ENCODE data around the gene LYRM1.
"Not testable (repeated sequence)": the region's sequence is repeated elsewhere in the genome, so short reads cannot be mapped to it uniquely, and the experiment has no call there.

The LYRM1 gene

DNA sequence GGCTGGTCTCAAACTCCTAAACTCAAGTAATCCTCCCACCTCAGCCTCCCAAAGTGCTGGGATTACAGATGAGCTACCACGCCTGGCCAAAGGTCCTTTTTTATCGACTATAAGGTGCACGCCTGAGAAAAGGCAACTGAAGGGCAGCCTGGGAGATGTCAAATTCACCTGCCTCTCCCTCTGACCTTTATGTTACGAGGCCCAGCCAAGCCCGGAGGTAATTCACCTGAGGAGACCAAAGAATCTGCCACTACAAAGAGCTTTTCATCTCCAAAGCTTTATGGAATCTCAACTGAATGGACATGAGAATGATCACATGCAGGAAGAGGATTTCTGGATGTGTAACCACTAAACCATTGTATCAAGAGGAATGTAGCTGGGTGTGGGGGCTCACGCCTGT lies 37.2 kb downstream of the LYRM1 start:
- no peak for DNase-seq (ENCODE audit: low read depth)

DNA sequence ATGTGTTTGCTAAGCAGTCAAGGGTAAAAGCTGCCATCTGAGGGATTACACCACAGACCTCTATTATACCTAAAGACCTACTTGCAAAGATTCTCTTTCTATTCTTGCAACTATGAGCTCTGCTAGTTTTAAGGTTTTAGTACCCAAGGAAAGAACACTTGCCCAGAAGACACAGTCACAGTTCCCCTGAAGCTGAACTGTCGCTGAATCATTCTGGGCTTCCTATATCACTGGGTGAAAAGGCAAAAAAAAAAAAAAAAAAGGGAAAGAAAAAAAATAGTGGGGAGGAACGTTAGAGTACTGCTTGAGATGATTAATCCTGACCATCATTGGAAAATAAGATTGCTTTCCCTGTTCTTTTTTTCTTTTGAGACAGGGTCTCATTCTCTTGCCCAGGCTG lies 37.9 kb downstream of the LYRM1 start:
- DNase-seq (ENCODE audit: low read depth): no peak

DNA sequence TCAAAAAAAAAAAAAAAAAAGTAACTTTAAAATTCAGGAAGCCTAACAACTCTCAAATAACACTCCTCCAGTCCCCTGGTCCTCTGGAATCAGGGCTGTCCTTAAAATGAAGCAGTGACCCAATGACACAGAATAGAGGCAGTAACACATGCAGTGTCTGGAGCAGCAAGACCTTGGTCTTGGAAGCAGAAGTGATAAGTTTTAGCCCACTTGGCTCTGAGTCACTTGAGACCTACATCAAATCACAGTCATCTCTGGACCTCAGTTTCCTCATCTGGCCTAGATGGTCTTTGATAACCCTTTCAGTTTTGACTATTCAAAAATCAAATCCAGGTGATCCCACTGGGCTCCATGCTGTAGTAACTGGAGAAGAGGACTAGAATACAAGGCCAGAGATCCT lies 39.0 kb downstream of the LYRM1 start:
- DNase-seq (ENCODE audit: low read depth): no peak

DNA sequence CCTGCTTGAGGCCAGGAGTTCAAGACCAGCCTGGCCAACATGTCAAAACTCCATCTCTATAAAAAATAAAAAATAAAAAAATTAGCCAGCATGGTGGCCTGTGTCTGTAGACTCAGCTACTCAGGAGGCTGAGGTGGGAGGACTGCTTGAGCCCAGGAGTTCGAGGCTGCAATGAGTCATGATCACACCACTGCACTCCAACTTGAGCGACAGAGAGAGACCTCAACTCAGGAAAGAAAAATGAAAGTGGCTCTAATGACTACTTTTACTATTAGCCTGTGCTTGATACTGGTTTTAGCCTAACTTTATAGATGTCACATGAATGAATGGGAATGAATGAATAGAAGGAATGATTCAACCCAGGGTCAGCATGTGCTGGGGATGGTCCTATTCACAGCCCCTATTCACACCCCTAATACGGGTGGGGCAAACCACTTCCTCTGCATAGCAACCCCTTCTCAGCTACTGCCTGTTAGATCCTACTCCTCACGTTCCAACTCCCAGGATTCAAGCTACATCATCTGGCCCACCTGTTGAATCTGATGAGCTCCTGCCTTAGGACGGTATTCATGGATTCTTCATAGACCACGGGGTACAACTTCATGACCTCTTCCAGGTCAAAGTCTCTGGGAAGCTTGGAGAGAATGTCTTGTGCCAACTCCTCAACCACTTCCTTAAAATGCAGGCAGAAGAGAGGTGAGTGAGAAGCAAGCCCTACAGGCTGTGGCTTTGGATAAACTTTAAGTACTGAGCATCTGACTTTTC lies 40.5 kb downstream of the LYRM1 start:
- DNase-seq (ENCODE audit: low read depth): no peak

DNA sequence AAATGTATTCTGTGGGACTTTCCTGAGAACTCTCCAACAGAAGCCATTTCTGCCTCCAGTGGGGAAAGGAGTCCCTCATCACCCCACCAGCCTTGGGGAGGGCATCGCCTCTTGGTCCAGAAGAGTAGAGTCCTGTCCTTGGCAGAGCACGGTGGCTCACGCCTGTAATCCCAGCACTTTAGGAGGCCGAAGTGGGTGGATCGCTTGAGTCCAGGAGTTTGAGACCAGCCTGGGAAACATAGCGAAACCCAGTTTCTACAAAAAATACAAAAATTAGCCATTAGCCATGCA lies 41.0 kb downstream of the LYRM1 start:
- no peak for DNase-seq (ENCODE audit: low read depth)

DNA sequence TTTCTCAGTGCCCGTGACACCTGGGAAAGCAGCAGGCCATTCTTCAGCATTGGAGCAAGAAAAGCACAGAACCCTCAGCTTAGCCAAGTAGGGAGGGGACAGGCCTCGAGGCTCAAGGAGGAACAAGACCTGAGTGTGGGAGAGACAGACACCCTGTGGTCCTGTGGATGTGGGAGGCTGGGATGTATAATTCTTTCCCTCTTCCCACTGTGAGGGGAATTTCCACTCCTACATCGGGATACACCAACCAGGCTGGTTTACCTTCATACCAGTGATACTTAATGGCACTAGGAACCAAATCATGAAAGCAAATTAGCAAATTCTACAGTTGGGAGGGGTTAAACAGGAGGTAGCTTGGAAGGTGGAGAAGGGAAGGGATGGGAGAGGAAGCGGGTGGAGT lies 41.7 kb downstream of the LYRM1 start:
- no peak for DNase-seq (ENCODE audit: low read depth)

DNA sequence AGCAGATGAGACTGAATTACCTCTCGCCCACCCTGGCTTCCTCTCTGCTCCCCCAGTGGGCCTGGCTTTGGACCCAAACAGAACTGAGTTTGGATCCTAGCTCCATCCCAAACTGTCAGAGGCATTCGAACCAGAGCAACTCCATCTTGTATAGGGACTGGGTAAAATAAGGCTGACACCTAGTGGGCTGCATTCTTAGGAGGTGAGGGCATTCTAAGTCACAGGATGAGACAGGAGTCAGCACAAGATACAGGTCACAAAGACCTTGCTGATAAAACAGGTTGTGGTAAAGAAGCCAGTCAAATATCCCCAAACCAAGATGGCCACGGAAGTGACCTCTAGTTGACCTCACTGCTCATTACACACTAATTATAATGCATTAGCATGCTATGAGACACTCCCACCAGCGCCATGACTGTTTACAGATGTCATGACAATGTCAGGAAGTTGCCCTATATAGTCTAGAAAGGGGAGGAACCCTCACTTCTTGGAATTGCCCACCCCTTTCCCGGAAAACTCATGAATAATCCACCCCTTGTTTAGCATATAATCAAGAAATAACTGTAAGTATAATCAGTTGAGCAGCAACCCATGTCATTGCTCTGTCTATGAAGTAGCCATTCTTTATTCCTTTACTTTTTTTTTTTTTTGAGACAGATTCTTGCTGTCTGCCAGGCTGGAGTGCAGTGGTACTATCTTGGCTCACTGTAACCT lies 44.4 kb downstream of the LYRM1 start:
- DNase-seq (ENCODE audit: low read depth): no peak

DNA sequence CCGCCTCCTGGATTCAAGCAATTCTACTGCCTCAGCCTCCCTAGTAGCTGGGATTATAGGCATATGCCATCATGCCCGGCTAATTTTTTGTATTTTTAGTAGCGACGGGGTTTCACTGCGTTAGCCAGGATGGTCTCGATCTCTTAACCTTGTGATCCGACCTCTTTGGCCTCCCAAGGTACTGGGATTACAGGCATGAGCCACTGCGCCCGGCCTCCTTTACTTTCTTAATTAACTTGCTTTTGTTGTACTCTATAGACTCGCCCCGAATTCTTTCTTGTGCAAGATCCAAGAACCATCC lies 45.0 kb downstream of the LYRM1 start:
- DNase-seq (ENCODE audit: low read depth): not testable (repeated sequence)

DNA sequence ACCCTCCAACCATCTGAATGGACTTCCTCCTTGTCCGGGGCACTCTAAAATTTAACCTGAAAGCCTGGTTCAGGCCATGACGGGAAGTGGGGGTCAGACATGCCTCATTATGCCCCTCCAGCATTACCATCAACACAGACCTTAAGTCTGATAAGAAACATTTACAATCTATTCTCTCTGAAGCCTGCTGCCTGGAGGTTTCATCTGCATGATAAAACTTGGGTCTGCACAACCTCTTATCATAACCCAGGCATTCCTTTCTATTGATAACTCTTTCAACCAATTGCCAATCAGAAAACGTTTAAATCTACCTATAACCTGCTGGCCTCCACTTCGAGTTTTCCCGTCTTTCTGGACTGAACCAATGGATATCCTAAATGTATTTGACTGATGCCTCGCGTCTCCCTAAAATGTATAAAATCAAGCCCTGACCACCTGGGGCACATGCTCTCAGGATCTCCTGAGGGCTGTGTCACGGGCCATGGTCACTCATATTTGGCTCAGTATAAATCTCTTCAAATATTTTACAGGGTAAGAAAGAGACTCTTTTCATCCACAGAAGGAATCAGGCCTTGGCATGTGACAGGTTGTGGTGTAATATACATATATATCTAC lies 45.6 kb downstream of the LYRM1 start:
- DNase-seq (ENCODE audit: low read depth): no peak

DNA sequence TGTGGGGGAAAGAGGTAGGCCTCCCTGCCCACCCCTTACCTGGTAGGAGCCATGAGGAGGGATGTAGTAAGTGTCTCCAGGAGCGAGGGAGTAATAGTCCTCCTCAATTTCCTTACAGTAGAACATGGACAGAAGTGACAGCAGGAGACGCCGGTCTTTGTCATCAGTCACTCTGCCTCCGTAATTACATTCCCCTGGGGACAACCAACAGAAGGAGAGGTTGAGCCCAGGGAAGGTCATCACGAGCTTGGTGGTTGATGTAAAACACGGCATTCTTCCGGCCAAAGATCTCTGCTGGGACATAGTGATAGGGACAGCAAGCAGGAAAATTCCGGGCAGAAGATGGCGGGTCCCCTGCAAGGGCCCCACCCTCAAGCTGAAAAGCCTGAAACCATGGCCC lies 47.9 kb downstream of the LYRM1 start:
- DNase-seq (ENCODE audit: low read depth): no peak

DNA sequence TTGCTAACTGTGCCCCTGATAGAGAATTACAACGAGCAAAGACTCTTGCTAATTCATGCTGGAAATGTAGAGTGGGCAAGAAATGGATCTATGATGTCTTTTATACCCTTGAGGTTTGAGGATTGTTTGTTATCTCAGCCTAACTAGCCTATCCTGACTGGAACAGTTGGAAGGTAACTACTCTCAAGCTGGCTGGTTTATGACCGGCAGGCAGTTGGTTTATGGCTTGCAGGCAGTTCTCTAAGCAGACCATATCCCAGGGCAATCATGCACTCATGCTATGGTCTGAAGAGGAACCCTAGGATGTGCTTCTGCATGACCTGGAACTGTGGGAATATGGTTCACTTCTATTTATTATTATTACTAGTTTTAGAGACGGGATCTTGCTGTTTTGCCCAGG lies 49.1 kb downstream of the LYRM1 start:
- DNase-seq (ENCODE audit: low read depth): no peak

DNA sequence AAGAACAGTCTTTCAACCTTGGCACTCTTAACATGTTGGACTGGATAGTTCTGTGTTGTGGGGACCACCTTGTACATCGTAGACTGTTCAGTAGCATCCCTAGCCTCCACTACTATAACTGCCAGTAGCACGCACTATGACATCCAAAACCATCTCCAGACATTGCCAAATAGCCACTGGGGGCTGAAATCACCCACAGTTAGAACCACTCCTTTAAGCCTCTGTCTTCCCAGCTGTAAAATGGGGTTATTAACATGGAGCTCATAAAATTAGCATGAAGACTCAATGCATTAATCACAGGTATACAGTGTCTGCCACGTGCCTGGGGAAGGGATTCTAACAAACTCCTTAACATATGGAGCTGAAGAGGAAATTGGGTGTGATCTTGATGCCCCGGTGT lies 49.7 kb downstream of the LYRM1 start:
- no peak for DNase-seq (ENCODE audit: low read depth)

DNA sequence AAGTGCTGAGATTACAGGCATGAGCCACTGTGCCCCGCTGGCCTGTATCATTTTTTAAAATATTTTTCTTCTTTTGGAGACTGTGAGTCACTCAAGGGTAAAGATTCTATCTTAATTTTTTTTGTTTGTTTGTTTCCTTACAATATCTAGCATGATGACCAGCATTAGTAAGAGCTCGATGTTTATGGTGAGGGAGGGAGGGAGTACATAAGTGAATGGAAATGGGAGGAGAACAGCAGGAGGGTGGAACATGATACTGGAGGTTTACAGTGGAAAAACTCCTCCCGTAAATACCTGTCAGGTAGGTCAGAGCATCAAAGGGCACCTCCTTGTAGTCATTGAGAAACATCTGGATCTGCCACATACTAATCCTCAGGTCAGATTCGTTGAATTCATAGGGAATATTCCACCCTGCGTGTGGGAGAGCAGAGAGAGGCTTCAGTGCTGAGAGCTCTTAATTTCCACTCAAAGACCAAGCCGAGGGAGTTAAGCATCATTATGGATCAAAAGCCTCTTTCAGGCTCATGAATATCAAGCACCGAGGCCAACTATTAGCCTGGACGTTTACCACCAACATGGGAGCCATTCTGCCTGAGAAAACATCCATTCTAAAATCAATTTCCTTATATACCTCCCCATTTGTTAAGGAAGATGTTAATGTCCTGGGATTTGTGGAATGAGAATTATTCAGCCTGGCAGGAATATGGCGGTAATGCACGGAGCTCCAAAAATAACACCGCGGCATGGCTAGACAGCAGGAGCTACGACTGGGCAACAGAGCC lies 51.8 kb downstream of the LYRM1 start:
- DNase-seq (ENCODE audit: low read depth): no peak

DNA sequence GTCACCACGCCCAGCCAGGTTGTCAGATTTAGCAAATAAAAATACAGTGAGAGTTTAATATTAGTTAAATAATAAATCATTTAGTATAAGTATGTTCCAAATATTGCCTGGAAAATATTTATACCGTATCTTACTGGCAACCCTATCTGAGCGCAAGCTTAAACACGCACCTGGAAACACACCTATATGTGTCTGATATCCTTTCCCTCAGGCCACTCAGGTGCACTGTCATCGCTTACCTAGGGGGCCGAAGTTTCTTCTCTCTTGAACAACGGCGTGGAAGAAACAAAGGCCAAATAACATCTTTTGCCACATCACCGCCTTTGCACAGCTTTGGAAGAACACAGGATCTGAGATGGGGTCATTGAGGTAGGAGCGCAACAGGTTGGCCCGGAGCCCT lies 54.0 kb downstream of the LYRM1 start:
- no peak for DNase-seq (ENCODE audit: low read depth)

DNA sequence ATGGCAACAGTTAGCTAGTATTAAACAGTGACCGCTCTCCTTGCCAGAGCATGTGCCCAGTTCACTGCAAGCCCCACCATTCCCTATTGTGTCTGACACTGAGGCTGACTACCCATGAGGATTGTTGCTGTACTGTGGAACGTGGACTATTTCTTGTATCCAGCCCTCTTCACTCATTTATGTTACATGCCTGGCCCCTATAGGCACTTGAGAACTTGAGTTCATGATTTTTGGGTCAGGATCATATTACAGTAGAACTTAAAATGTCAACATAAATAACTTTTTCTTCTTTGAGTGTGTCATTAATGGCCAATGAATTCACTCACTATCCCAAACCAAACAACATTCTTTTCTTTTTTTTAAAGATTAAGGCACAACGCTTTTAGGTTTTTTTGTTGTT lies 55.7 kb downstream of the LYRM1 start:
- no peak for DNase-seq (ENCODE audit: low read depth)

DNA sequence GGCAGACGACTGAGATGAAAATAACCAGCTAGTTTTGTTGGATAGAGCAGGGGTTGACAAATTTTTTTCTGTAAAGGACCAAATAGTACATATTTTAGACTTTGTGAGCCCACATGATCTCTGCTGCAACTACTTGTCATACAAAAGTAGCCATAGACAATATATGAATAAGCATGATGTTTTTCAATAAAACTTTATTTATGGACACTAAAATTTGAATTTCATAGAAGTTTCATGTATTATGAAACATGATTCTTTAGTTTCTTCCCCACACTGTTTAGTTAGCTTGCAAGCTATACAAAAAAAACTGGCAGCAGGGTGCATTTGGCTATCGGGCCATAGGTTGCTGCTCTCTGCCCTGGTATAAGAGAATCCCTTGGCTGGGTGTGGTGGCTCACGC lies 56.6 kb downstream of the LYRM1 start:
- no peak for DNase-seq (ENCODE audit: low read depth)

DNA sequence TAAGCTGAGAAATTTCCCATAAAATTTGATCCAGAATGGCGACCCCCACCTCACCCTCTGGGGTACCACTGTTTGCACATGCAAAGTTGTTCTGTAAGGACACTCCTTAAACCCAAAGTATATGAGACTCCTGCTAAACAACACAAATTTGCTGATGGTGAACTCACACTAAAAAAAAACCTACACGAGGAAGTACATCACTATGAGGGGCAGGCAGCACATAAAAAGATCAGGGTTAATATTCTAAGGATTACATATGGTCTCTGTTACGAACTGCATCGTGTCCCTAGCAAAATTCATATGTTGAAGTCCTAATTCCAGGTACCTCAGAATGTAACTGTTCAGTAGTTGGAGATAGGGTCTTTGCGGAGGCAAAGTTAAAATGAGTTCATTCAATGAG lies 60.3 kb downstream of the LYRM1 start:
- no peak for DNase-seq (ENCODE audit: low read depth)

DNA sequence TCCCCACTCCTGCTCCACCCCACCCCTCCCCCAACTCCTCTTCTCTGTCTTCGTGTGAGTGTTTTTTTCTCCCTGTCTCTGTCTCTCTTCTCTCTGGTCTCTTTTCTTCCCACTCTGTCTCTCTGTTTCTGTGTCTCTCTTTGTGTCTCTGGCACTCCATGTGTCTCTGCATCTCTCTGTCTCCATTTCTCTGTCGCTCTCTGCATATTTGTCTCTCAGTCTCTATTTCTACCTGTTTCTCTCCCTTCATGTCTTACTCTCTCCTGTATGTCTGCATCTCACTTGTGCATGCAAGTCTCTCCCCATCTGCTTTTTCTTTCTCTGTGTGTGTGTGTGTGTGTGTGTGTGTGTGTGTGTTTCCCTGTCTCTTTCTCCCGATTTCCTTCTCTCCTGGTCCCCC lies 68.2 kb downstream of the LYRM1 start:
- DNase-seq (ENCODE audit: low read depth): no peak

DNA sequence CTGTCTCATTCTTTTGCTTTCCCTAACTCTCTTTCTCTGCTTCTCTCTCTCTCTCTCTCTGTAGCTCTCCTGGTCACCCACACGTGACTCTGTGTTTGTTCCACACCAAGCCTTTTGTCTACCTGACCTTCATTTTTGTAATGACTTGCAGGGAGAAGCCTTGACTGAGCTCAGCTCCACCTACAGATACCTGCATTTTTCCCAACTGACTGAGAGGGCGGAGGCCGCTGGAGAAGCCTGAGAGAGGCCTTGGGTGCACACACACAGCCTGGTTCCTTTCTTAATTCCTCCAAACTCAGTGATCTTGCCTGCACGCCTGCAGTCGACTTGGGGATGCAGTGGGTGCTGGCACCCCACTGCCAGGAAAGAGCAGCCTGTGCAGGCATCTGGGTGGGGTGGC lies 68.8 kb downstream of the LYRM1 start:
- no peak for DNase-seq (ENCODE audit: low read depth)

DNA sequence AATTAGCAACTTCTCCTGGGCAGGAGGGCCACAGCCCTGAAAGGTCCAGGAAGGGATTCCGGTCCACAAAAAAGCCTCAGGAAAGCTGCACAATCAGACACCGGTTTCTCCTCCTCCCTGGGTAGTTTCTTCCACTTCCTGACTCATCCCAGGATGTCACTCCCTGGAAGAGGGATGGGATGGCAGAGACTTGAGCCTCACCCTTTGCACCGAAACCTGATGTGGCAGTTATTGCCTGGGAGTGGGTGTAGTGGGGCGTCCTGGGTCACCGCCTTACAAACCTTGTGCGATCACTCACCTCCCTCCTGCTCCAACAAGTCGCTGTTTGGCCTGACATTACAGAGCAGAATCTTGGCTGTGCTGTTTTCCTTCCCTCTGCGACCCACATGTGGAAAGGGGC lies 70.8 kb downstream of the LYRM1 start:
- no peak for DNase-seq (ENCODE audit: low read depth)

DNA sequence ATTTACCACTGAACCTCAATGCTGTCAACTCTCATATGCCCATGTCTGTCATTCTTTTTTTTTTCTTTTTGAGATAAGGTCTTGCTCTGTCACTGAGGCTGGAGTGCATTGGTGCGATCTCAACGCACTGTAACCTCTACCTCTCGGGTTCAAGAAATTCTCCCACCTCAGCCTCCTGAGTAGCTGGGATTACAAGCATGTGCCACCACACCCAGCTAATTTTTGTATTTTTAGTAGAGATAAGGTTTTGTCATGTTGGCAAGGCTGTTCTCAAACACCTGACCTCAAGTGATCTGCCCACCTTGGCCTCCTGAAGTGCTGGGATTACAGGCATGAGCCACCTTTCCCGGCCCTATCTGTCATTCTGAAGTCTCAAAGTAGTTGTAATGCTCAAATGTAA lies 72.6 kb downstream of the LYRM1 start:
- not testable (repeated sequence) for DNase-seq (ENCODE audit: low read depth)

Data from stimulated activated CD8-positive, alpha-beta memory T cell treated with anti-CD3 and anti-CD28 coated beads, Interleukin-12 subunit alpha, Interleukin-12 subunit beta, amount 100 ng/mL, for 4 hours (primary cell).